ENCODE data around the gene ZNF236.
"Not testable (repeated sequence)": the region's sequence is repeated elsewhere in the genome, so short reads cannot be mapped to it uniquely, and the experiment has no call there.

The ZNF236 gene

GRCh38 chr18:77016936-77017335, 194.6 kb downstream of the ZNF236 start:
- no peak overlapping the region for H3K4me3 ChIP-seq (replicated peaks; ENCODE audit: low read depth, low read length)
- no peak for TF ChIP-seq CTCF (IDR thresholded peaks at IDR 0.05; ENCODE audit: low read depth, low read length, missing control alignments)
- DNase-seq (ENCODE audit: extremely low read depth, low read depth), result no peak

DNA sequence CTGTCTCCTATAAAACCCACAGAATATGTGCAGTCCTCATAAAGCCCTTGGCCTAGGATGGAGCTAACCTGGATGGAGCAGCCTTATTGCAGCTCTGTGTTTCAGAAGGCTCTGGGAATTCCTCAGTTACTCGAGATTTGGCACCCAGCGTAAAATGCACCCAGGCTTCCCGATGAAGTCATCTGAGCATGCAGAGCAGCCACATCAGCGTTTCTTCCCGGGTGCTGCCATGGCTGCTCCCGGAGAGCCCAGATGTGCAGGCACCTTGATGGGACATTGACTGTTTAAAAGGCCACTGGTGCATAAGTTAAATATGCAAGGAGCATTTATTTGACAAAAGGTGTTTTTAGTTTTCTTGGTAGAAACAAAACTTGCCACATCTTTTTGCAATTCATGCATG, 195.0 kb downstream of the ZNF236 start:
- no peak overlapping the region for H3K4me3 ChIP-seq (replicated peaks; ENCODE audit: low read depth, low read length)
- TF ChIP-seq CTCF (IDR thresholded peaks at IDR 0.05; ENCODE audit: low read depth, low read length, missing control alignments), result no peak
- no peak for DNase-seq (ENCODE audit: extremely low read depth, low read depth)

- H3K4me3 ChIP-seq (replicated peaks; ENCODE audit: low read depth, low read length); DNase-seq (ENCODE audit: extremely low read depth, low read depth): not testable (repeated sequence)
Observed at GRCh38 chr18:77018650-77019049, 196.3 kb downstream of the ZNF236 start.

DNA sequence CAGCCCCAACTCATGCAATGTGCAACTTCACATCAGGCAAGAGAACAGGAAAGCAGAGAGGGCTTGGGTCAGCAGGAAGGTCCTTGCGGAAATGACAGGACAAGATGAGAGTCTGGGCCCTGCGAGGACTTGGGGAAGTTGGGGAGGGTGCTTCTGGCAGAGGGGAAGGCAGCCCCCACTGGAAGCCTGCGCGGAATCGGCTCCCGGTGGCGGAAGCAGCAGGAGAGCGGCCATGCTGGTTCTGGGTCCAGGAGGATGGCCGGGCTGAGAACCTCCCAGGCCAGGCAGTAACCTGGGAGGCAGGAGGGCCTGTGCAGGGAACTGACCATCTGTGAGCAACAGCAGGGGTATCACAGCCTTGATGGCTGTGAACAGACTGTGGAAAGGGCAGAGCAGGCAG, 197.3 kb downstream of the ZNF236 start:
- no peak for TF ChIP-seq CTCF (IDR thresholded peaks at IDR 0.05; ENCODE audit: low read depth, low read length, missing control alignments)
- no peak overlapping the region for H3K4me3 ChIP-seq (replicated peaks; ENCODE audit: low read depth, low read length)

More for the DNA sequence above, 197.3 kb downstream of the ZNF236 start:
- DNase-seq (ENCODE audit: extremely low read depth, low read depth), result no peak

Measured in HFF-Myc (cell line).